Putamen (tissue), 1 donor: ENCODE measurements around the gene PEX6.

ENCODE experiments used
- DNase-seq: peaks from one replicate; pipeline ENCODE4 v3.0.0-alpha.2; 2016; ENCODE audit warnings: low spot score

Gene PEX6, protein sequence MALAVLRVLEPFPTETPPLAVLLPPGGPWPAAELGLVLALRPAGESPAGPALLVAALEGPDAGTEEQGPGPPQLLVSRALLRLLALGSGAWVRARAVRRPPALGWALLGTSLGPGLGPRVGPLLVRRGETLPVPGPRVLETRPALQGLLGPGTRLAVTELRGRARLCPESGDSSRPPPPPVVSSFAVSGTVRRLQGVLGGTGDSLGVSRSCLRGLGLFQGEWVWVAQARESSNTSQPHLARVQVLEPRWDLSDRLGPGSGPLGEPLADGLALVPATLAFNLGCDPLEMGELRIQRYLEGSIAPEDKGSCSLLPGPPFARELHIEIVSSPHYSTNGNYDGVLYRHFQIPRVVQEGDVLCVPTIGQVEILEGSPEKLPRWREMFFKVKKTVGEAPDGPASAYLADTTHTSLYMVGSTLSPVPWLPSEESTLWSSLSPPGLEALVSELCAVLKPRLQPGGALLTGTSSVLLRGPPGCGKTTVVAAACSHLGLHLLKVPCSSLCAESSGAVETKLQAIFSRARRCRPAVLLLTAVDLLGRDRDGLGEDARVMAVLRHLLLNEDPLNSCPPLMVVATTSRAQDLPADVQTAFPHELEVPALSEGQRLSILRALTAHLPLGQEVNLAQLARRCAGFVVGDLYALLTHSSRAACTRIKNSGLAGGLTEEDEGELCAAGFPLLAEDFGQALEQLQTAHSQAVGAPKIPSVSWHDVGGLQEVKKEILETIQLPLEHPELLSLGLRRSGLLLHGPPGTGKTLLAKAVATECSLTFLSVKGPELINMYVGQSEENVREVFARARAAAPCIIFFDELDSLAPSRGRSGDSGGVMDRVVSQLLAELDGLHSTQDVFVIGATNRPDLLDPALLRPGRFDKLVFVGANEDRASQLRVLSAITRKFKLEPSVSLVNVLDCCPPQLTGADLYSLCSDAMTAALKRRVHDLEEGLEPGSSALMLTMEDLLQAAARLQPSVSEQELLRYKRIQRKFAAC

DNA sequence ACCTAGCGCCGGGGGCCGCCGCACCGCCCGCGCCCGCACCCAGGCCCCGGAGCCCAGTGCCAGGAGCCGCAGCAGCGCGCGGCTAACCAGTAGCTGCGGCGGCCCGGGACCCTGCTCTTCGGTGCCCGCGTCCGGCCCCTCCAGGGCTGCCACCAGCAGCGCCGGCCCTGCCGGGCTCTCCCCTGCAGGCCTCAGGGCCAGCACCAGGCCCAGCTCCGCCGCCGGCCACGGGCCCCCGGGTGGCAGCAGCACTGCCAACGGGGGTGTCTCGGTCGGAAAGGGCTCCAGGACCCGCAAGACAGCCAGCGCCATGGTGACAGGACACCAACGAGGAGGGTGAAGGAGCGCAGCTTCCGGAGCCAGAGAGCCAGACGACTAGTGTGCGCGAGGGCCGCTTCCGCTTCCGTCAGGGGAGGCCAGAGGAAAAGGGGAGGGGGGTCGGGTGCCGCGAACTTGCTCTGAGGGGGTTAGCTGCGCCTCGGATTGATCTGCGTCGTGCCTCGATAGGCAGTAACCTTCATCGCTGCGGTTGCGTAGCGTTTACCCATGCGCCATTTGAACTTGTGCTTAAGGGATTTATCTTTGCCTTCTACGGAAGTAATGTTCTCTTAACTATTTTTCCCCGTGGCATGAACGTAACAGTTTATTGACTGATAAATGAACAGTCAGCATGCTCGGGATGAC, at the start of gene PEX6:
TSS of gene PEX6 (minus strand) at position 343 of the 684 bp plus-strand sequence. CDS start at position 312, 31 bp downstream.
- DNase-seq = peak; percentile 84

DNA sequence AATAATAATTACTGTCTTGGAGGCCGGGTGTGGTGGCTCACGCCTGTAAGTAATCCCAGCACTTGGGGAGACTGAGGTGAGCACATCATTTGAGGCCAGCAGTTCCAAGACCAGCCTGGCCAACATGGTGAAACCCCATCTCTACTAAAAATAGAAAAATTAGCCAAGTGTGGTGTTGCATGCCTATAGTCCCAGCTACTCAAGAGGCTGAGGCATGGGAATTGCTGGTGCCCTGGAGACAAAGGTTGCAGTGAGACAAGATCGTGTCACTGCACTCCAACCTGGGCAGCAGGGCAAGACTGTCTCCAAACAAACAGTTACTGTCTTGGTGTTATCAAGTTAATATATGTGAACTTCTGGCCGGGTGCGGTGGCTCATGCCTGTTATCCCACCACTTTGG, 47.4 kb upstream of the PEX6 start:
- no peak for DNase-seq

DNA sequence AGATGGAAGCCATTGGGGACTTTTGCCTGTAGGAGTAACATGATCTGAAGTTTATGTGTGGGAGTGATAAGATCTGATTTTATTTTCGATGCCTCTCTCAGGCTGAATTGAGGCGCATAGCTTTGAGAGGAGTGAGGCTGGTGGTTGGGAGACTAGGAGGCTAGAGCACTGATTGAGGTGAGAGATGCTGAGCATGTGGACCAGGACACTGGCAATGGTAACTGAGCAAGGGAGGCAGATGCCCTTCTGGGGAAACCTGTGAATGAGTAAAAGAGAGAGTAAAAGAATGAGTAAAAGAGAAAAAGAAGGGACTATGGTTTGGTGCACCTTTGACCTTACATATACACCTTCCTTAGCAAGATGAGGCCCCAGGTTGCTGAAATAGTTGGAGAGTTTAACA, 45.5 kb upstream of the PEX6 start:
- DNase-seq = no peak

DNA sequence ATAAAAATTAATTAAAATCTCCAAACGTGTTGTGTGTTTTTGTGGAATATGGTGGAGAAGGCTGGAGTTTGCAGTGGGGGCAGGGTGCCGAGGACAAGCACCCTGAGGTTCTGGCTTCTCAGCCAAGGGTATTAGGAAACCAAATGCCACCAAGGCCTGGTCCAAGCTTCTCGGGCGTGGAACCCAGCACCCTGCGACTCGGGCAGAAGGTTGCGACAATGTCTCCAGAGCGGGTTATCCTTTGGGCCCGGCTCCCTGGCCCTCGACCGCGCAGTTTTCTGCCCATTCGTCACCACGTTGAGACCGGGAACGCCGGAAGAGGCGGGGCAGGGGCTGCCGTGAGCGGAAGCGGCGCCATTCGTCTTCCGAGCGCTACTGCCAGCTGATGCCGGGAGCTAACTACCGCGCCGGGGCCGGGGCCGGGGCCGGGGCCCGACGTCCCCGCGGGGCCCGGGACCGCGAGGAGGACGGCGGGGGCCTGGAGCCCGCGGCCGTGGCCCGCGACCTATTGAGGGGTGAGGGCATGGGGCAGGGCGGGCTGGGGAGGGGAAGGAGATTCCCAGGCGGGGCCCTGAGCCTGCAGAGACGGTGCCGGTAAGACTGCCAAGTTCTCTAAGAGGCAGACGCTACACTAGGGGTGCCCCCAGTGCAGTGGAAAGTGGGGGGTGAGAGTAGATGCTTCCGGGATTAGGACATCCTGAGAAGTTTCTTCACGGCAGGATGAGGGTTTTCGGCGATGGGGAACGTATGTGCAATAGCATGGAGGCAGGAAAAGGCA, 42.5 kb upstream of the PEX6 start, which contains the start of gene RRP36:
TSS of gene RRP36 (plus strand) at position 354 of the 778 bp plus-strand sequence. CDS start at position 386, 32 bp downstream.
- DNase-seq = peak; percentile 76

DNA sequence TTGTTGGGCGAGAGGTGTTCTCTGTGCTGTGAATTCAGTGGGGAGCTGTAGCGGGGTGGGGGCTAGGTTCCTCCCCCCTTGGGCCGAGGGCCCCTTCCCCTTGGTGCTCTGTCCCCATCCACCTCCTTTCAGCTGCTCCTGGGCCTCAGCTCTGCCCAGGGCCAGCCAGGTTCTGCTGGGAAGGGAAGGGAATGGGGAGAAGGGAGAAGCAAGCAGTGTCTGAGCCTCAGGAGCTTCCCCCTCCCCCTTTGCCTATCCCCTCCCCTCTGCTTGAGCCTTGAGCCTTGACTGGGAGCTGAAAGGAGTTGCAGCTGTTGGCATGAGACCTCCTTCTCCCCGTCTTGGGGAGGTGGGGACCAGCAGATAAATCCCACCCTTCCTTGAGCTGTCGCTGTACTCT, 41.9 kb upstream of the PEX6 start:
- no peak for DNase-seq

DNA sequence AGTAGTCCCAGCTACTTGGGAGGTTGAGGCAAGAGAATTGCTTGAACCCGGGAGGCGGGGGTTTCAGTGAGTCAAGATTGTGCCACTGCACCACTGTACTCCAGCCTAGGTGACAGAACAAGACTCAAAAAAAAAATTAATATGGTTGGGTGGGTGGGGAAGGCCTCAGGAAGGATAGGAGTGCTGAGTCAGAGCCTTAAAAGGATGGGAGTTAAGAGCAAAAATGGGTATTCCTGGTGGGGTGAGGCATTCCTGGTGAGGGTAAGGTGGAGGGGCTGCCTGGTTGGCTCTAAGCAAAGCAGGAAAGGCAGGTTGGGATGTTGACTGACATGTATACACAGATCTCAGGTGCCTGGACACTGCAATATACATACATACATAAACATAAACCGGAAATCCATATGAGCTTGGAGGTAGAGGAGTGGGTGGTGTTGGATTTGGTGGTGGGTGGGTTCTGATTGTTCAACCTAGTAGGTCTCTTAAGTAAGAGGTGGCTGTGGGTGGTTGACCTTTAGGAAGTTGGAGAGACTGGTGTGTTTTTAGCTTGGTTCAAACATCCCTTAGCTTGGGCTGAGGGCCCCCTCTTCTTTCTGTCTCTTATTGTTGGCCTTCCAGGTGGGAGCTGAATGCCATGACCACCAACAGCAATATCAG, 41.2 kb upstream of the PEX6 start:
- DNase-seq = no peak

DNA sequence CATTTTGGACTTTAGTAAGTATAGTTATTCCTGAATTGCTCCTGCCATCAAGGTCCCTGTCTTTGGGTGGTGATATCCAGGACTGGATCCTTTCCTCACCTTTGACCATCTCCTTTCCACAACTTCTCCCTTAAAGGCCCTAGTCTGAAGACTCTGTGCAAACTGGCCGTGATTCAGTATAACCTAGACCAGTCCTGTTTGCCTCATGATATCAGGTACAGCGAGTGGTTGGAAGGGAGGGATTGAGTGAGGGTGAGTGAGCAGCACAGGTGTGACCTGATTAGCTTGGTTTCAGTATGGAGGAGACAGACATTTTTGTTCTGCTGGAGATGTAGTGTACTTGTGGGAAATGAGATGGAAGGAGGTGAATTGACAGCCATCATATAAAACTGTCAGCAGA, 40.2 kb upstream of the PEX6 start:
- no peak for DNase-seq

DNA sequence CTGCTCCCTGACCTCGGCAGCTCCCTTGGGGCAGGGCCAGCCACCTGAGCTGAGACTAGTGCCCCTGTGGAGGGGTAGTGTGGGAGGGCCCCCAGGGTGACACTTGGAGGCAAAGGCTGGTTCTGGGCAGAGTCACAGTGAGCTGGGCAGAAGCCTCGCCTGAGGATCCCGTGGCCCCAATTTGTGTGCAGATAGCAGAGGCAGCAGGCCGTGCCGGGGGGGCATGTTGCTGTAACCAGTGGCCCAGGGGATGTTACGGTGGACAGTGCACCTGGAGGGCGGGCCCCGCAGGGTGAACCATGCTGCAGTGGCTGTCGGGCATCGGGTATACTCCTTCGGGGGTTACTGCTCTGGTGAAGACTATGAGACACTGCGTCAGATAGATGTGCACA, 38.0 kb upstream of the PEX6 start:
- no peak for DNase-seq

DNA sequence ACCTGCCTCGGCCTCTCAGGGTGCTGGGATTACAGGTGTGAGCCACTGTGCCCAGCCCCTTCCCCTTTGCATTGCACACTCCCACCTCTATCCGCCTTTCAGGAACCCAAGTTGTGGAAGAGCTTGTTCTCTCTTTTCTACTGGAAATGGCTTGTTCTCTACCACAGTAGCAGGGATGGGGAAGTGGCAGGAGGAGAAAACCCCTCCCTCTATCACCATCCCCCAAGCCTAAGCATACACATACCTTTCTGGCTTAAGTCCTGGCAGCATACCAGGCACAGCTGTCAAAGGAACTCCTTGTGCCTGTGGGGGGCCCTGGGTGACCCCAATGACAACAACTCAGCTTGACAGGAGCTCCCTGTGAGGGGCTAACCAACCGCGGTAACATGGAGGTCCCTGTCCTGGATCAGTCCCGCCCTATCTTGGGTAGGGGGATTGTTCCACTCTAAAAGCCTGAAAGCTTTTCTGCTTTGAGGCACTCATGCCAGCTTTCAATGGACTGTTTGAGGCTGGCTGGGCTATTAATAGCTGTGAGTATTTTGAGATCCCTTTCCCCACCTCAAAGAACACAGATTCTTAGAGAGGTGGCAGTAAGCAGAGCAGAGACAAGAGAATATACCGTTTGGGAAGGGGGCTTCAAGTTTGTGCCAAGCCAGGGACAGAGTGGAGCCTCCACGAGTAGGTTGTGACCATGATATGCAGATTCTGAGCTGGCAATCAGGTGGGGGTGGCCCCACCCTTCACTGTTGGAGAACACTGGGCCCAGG, 37.4 kb upstream of the PEX6 start:
- DNase-seq = no peak

DNA sequence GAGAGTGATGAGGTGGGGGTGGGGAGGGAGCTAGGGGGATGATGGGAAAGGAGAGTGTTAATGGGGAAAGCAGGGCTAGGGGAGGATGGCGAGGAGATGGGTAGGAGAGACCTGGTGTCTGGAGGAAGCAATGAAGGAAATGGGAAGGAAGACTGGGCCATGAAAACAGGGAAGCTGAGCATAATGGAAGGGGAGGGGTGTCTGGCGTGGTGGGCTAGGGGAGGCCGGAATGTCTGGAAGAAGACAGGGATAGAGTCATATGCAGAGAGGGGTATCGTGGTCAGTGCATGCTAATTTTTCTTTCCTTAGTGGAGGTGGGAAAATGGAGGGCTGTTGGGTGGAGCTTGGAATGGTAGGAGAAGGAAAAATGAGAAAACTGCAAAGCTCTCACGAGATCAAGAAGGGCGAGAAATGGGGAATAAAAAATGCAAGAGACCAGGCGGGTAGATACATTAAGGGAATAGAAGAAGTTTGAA, 35.5 kb upstream of the PEX6 start:
- DNase-seq = no peak

DNA sequence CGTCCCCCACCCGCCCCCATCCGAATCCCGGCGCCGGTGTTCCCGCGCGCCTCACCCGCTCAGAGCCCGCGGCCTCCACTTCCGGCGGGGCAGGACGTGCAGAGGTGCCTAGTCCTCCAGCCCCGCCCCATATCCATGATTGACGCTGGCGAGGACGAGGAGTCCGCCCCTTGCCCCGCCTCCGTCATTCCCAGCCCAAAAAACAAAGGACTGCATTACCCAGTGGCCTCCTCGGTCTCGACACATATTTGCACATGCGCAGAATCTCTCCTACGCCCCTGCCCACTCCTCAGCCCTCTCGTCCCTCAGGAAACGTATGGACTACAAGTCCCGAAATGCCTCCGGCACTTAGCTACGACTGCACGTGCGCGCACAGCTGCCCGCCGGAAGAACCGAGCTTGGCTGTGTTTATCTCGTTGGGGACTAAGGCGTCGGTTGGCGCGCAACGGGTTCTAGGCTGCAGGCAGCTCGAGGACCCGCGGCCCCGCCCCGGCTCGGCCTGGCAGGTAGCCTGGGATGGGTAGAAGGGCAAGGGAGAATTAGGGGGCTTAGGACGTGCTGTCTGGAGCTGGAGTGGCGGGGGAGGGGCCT, 35.0 kb upstream of the PEX6 start, which contains the start of the genes KLHDC3 and MEA1:
TSS of gene KLHDC3 (plus strand) at position 407 of the 591 bp plus-strand sequence. CDS start 2,944 bp downstream, outside the sequence.
TSS of gene MEA1 (minus strand) at position 104 of the 591 bp plus-strand sequence. CDS start 133 bp downstream, outside the sequence.
- peak; percentile 100 for DNase-seq

DNA sequence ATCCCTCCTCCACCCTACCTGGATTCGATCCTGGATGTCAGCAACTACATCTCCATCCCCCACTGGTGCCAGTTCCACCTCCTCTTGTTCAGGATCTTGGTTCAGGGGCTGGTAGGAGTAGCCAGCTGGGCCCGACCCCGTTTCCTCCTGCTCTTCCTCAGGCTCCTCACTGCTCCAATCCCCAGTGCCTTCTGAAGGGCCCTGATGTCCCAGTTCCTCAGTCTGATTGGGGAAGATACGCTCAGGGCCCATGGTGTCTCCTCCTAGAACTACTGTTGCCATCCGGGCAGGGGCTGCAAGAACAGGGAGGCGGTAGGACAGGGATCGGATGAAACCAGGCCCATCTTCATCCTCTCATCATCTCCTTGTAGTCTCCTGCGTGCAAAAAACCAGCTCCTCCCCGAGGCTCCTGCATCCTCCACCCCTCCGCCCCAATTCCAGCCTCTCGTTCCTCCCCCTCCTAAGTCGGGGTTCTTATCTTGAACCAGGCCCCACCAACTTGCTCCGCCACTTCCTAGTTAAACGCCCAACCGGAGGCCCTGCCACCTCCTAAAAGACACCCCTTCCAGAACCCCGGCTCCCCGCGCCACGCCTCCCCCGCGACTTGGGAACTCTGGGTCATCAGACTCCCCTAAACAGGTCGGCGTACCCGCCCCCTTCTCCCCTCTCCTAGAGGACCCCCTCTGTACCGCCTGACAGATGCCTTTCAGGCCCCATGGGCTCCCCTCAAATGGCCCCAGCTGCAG, 34.3 kb upstream of the PEX6 start:
- no peak for DNase-seq

DNA sequence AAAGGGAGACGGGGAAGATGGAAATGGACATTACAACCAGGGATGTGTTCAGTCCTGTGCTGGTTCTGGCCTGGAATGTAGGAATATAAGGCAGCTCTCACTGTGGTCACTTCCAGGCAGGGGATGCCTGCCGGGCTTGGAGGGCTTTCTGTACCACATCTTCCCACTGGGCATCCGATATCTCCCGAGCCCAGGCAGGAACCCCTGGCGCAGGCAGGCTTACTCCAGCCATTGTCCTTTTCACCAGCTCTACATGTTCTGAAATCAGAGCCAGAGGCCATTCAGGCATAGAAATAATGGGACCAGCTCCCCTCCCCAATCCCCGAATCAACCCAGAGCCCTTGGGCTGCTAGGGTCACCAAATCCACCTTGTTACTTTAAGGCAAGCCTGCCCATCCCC, 33.4 kb upstream of the PEX6 start:
- no peak for DNase-seq

DNA sequence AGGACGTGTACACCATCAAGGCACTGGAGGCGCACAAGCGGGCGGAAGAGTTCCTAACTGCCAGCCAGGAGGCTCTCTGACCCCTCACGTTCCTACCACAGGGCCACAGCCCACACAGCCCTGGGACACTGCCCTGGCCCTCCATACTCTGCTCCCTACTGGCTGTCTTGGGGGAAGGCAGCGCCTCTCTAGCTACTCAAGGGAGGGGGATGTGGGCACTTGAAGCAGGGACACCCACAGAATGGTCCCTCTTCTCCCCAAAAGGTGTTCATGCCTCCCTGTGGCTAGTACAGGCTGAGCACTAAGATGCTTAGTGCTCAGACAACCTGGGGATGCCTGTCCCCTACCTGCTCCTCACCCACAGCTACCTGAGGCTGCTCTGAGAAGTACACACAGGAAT, 32.2 kb upstream of the PEX6 start:
- DNase-seq = no peak

DNA sequence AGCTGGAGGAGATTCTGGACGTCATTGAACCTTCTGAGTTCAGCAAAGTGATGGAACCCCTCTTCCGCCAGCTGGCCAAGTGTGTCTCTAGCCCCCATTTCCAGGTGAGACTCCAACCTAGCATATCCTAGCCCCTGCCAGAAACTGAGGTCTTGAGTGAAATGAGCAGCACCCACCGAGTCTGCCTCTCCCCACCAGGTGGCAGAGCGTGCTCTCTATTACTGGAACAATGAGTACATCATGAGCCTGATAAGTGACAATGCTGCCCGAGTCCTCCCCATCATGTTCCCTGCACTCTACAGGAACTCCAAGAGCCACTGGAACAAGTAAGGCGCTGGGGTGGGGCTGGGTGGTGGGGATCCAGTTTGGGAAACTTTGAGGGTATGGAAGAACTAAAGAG, 30.1 kb upstream of the PEX6 start:
- no peak for DNase-seq

DNA sequence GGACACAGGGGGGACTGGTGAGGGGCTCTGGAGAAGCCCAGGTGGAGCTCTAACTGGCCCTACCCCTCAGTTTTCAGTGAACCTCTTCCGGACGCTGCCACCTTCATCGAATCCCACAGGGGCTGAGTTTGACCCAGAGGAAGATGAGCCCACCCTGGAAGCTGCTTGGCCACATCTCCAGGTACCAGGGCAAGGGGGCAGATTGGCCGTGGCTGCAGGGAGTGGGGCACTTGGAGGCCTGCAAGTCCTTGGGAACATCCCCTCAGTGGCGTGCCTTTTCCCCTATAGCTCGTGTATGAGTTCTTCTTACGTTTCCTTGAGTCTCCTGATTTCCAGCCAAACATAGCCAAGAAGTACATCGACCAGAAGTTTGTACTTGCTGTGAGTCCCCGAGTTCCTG, 28.1 kb upstream of the PEX6 start:
- DNase-seq = no peak

DNA sequence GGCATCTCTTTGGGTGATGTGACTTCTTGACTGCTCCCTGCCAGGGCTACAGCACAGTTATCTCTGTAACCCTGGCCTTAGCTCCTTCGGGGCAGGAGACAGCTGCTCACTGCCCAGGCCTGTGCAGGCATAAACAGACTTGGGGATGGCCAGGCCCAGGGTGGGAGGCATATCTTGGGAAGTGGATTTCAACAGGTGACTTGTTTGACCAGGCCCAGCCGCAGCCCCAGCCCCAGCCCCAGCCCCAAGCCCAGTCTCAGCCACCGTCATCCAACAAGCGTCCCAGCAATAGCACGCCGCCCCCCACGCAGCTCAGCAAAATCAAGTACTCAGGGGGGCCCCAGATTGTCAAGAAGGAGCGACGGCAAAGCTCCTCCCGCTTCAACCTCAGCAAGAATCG, 27.3 kb upstream of the PEX6 start:
- no peak for DNase-seq

DNA sequence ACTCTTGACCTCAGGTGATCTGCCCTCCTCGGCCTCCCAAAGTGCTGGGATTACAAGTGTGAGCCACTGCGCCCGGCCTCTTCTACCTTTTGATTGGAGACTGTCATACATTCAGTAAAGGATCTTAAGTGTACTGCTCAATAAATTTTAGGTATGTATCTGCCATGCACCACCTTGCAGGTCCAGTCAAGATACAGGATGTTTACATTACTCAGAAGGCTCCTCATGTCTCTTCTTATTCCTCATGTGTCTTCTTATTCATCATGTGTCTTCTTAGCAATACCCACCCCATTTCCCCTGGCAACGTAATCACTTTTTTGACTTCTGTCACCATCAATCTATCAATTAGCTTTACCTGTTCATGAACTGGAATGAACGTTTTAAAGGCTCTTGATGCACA, 26.9 kb upstream of the PEX6 start:
- DNase-seq = no peak

DNA sequence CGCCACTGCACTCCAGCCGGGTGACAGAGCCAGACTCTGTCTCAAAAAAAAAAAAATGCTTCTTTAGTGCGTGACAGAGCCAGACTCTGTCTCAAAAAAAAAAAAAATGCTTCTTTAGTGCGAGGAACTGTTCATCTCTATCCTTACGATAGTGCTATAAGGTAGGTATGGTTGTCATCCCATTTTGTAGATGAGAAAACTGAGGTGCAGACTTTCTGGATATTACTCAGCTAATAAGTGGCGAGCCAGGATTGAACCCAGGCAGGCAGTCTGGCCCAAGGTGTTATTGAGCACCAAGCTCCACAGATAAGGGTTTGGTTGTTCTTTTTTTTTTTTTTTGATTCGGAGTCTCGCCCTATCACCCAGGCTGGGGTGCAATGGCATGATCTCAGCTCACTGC, 22.9 kb upstream of the PEX6 start:
- no peak for DNase-seq
